SK-N-SH treated with all-trans-retinoic acid at 6 μM for 48 hours (cell line): ENCODE data around the gene MTFP1.

Experiments
- ARNTL ChIP-seq: fragments of 450-650 bp; formaldehyde crosslinking; IDR thresholded peaks from 2 replicates; pipeline ENCODE4 v1.5.0; 2020; ENCODE audit warnings: low read depth, mild to moderate bottlenecking, moderate library complexity, borderline replicate concordance
- BACH2 ChIP-seq: fragments of 250-450 bp; sonication (Bioruptor Pico); IDR thresholded peaks from 2 replicates; pipeline ENCODE4 v1.9.0; 2021; ENCODE audit warnings: mild to moderate bottlenecking, borderline replicate concordance
- ESRRG ChIP-seq: fragments of 250-450 bp; sonication (Bioruptor Pico); IDR thresholded peaks from 2 replicates; pipeline ENCODE4 v1.6.1; 2021; ENCODE audit warnings: mild to moderate bottlenecking
- ISL1 ChIP-seq: fragments of 250-450 bp; sonication (Bioruptor Pico); IDR thresholded peaks from 2 replicates; pipeline ENCODE4 v2.1.2; 2022; ENCODE audit warnings: mild to moderate bottlenecking, moderate library complexity
- PATZ1 ChIP-seq: fragments of 250-450 bp; sonication (Bioruptor Pico); IDR thresholded peaks from 2 replicates; pipeline ENCODE4 v1.8.0; 2020; ENCODE audit warnings: mild to moderate bottlenecking, moderate library complexity, borderline replicate concordance
- PPARA ChIP-seq: fragments of 250-450 bp; sonication (Bioruptor Pico); IDR thresholded peaks from 2 replicates; pipeline ENCODE4 v1.5.0; 2020; ENCODE audit warnings: mild to moderate bottlenecking, borderline replicate concordance
- SNAI2 ChIP-seq: fragments of 250-450 bp; sonication (Bioruptor Pico); IDR thresholded peaks from 2 replicates; pipeline ENCODE4 v1.5.0; 2020; ENCODE audit warnings: mild to moderate bottlenecking, moderate library complexity
- ZC3H10 ChIP-seq: fragments of 250-450 bp; sonication (Bioruptor Pico); IDR thresholded peaks from 2 replicates; pipeline ENCODE4 v1.5.1; 2021; ENCODE audit warnings: mild to moderate bottlenecking, moderate library complexity
- ZFP3 ChIP-seq: fragments of 250-450 bp; sonication (Bioruptor Pico); IDR thresholded peaks from 2 replicates; pipeline ENCODE4 v1.5.0; 2020; ENCODE audit warnings: mild to moderate bottlenecking, moderate library complexity
- ZFP30 ChIP-seq: fragments of 450-650 bp; formaldehyde crosslinking; IDR thresholded peaks from 2 replicates; pipeline ENCODE4 v1.5.0; 2022; ENCODE audit warnings: mild to moderate bottlenecking, moderate library complexity
- ZNF70 ChIP-seq: fragments of 450-650 bp; formaldehyde crosslinking; IDR thresholded peaks from 2 replicates; pipeline ENCODE4 v1.5.0; 2020; ENCODE audit warnings: mild to moderate bottlenecking, moderate library complexity
- ZNF8 ChIP-seq: fragments of 450-650 bp; formaldehyde crosslinking; IDR thresholded peaks from 2 replicates; pipeline ENCODE4 v1.5.0; 2020; ENCODE audit warnings: mild to moderate bottlenecking, moderate library complexity
- TF ChIP-seq, protein P1 (sequence below): fragments of 250-450 bp; sonication (Bioruptor Pico); IDR thresholded peaks from 2 replicates; pipeline ENCODE4 v1.5.1; 2020; ENCODE audit warnings: low read depth, mild to moderate bottlenecking, moderate library complexity
- TF ChIP-seq, protein P2 (sequence below): fragments of 250-450 bp; sonication (Bioruptor Pico); IDR thresholded peaks from 2 replicates; pipeline ENCODE4 v1.5.0; 2020; ENCODE audit warnings: mild to moderate bottlenecking, moderate library complexity

DNA sequence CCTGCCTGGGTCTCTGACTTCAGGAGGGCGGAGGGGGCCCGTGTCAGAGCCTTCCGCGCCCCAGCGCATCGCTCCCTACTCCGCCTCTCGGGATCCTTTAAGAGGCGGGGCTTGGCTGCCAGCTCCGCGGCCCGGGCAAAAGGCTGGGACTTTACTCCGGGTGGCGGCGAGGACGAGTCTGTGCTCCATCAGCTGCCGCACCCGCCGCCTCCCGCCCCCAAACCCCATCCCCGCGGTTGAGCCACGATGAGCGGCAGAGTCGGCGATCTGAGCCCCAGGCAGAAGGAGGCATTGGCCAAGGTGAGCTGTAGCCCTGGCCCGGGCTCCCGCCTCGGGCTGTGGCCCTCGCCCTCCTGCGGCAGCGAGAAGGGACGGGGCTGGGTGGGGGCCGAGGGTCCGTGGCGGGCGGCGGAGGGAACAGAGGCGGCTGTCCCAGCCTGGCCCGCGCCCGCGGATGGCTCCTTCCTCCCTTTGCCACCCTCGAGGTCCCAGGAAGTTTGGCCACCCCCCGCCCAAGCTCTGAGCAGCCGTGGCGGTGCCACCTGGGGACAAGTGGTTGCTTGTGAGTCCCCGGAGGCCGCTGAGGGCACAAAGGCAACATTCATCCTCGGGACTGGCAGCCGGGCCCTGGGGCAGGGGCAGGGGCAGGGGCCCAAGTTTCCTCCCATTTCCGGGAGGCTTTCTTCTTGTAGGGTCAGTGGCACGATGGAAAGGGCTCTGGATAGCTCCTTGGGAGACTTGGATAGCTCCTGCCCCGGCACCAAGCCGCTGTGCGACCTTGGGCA is 28.5 kb upstream of the MTFP1 start, which contains the start of gene SEC14L2:
- TF ChIP-seq ZNF70 (CRISPR knock-in tag): no peak
- TF ChIP-seq PPARA (CRISPR knock-in tag): no peak
- TF ChIP-seq, protein P1, sequence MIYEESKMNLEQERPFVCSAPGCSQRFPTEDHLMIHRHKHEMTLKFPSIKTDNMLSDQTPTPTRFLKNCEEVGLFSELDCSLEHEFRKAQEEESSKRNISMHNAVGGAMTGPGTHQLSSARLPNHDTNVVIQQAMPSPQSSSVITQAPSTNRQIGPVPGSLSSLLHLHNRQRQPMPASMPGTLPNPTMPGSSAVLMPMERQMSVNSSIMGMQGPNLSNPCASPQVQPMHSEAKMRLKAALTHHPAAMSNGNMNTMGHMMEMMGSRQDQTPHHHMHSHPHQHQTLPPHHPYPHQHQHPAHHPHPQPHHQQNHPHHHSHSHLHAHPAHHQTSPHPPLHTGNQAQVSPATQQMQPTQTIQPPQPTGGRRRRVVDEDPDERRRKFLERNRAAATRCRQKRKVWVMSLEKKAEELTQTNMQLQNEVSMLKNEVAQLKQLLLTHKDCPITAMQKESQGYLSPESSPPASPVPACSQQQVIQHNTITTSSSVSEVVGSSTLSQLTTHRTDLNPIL (CRISPR knock-in tag): no peak
- no peak for TF ChIP-seq BACH2 (CRISPR knock-in tag)
- TF ChIP-seq, protein P2, sequence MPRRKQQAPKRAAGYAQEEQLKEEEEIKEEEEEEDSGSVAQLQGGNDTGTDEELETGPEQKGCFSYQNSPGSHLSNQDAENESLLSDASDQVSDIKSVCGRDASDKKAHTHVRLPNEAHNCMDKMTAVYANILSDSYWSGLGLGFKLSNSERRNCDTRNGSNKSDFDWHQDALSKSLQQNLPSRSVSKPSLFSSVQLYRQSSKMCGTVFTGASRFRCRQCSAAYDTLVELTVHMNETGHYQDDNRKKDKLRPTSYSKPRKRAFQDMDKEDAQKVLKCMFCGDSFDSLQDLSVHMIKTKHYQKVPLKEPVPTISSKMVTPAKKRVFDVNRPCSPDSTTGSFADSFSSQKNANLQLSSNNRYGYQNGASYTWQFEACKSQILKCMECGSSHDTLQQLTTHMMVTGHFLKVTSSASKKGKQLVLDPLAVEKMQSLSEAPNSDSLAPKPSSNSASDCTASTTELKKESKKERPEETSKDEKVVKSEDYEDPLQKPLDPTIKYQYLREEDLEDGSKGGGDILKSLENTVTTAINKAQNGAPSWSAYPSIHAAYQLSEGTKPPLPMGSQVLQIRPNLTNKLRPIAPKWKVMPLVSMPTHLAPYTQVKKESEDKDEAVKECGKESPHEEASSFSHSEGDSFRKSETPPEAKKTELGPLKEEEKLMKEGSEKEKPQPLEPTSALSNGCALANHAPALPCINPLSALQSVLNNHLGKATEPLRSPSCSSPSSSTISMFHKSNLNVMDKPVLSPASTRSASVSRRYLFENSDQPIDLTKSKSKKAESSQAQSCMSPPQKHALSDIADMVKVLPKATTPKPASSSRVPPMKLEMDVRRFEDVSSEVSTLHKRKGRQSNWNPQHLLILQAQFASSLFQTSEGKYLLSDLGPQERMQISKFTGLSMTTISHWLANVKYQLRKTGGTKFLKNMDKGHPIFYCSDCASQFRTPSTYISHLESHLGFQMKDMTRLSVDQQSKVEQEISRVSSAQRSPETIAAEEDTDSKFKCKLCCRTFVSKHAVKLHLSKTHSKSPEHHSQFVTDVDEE: no peak
- no peak for TF ChIP-seq ZC3H10 (CRISPR knock-in tag)
- no peak for TF ChIP-seq SNAI2 (CRISPR knock-in tag)
- TF ChIP-seq PATZ1: no peak
- no peak for TF ChIP-seq ISL1 (CRISPR knock-in tag)
- no peak for TF ChIP-seq ZNF8 (CRISPR knock-in tag)
- no peak for TF ChIP-seq ESRRG
- no peak for TF ChIP-seq ARNTL (CRISPR knock-in tag)
- TF ChIP-seq ZFP3 (CRISPR knock-in tag): no peak
- no peak for TF ChIP-seq ZFP30 (CRISPR knock-in tag)
